ENCODE results near the gene PXMP2. TPM values are rescaled to one million over a fixed set of nuclear protein-coding genes. Genes with fewer than 3 reads are reported as not detected.

PXMP2 gene
- total RNA-seq, 1 donor from 2014 or later: 9.8 TPM

GRCh38 chr12:132640936-132641335 lies 46.5 kb upstream of the PXMP2 start:
- no peaks in the 10 kb centered on the region for H3K36me3 Mint-ChIP-seq (ENCODE audit: unreplicated experiment)
- H3K9me3 Mint-ChIP-seq (ENCODE audit: unreplicated experiment): peaks cover 4% of the 10 kb centered on the region
- TF ChIP-seq CTCF (IDR thresholded peaks at IDR 0.05; ENCODE audit: partially characterized antibody, unreplicated experiment): no peak
- H3K27me3 Mint-ChIP-seq (ENCODE audit: unreplicated experiment): peaks cover 3% of the 10 kb centered on the region
- H3K4me1 Mint-ChIP-seq (ENCODE audit: low read depth, unreplicated experiment): no peaks in the 10 kb centered on the region
- no peak for DNase-seq
- H3K27ac Mint-ChIP-seq (ENCODE audit: unreplicated experiment): no peak overlapping the region
- no peak overlapping the region for H3K4me3 Mint-ChIP-seq (ENCODE audit: unreplicated experiment)

- H3K27ac Mint-ChIP-seq (ENCODE audit: unreplicated experiment): no peak overlapping the region
Observed at GRCh38 chr12:132641811-132642650, 45.4 kb upstream of the PXMP2 start.

DNA sequence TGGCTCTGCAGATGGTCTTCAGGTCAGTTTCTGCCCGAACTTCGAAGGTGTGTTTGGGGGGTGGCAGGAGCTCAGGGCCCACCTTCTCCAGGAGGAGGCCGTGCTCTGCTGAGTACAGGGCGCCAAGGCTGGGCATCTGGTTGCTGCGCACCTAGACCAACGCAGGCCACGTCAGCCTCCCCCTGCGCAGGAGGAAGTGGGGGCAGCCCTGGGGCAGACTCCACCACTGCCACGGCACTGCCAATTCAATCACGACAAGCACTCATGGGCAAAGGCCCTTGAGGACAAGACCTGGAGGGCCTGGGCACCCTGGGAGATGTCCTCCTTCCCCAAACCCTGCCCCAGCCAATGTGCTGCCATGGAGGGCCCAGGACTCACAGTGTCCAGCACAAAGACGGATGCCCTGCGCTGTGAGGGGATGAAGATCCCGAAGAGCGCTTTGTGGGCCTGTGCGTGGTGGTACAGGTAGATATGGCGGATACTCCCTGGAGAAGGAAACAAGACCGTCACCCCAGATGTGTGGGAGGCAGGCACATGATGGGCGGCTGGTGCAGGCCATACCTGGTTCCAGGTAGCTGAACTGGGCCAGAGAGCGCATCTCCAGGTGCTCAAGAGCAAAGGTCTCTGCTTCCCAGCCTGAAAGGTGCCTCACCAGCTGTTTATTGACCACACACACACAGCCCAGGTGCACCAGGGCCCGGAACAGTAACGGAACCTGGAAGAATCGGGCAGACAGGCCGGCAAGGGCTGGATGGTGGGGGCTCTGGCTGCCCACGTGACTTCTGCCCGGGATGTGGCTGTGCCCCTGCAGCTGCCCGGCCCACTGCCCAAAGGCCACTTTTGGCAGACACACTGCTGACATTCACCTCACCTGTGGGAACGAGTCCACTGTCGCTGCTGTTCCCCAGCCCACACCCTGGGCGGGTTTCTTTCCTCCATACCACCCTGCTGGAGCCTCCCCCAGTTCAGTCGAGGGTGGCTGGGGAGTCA lies 44.2 kb upstream of the PXMP2 start:
- Mint-ChIP-seq H3K27ac (ENCODE audit: unreplicated experiment) (no peak overlapping the region), H3K9me3 (ENCODE audit: unreplicated experiment) (peaks cover 2% of the 10 kb centered on the region), H3K27me3 (ENCODE audit: unreplicated experiment) (peaks cover 2% of the 10 kb centered on the region), H3K4me1 (ENCODE audit: low read depth, unreplicated experiment) (no peaks in the 10 kb centered on the region), H3K36me3 (ENCODE audit: unreplicated experiment) (no peaks in the 10 kb centered on the region), H3K4me3 (ENCODE audit: unreplicated experiment) (no peak overlapping the region)
- no peak for TF ChIP-seq CTCF (IDR thresholded peaks at IDR 0.05; ENCODE audit: partially characterized antibody, unreplicated experiment)
- DNase-seq: no peak

More at GRCh38 chr12:132641811-132642650, 45.4 kb upstream of the PXMP2 start:
- peaks cover 2% of the 10 kb centered on the region for H3K27me3 Mint-ChIP-seq (ENCODE audit: unreplicated experiment)
- DNase-seq: no peak
- TF ChIP-seq CTCF (IDR thresholded peaks at IDR 0.05; ENCODE audit: partially characterized antibody, unreplicated experiment): no peak
- H3K9me3 Mint-ChIP-seq (ENCODE audit: unreplicated experiment): peaks cover 4% of the 10 kb centered on the region
- no peak overlapping the region for H3K4me3 Mint-ChIP-seq (ENCODE audit: unreplicated experiment)
- H3K36me3 Mint-ChIP-seq (ENCODE audit: unreplicated experiment): no peaks in the 10 kb centered on the region
- no peaks in the 10 kb centered on the region for H3K4me1 Mint-ChIP-seq (ENCODE audit: low read depth, unreplicated experiment)

- no peak for TF ChIP-seq CTCF (IDR thresholded peaks at IDR 0.05; ENCODE audit: partially characterized antibody, unreplicated experiment)
Observed at GRCh38 chr12:132646850-132647249, 40.5 kb upstream of the PXMP2 start.

More at GRCh38 chr12:132646850-132647249, 40.5 kb upstream of the PXMP2 start:
- no peak for DNase-seq
- H3K9me3 Mint-ChIP-seq (ENCODE audit: unreplicated experiment): no peaks in the 10 kb centered on the region
- no peak overlapping the region for H3K4me3 Mint-ChIP-seq (ENCODE audit: unreplicated experiment)
- peaks cover 2% of the 10 kb centered on the region for H3K27me3 Mint-ChIP-seq (ENCODE audit: unreplicated experiment)
- H3K4me1 Mint-ChIP-seq (ENCODE audit: low read depth, unreplicated experiment): no peaks in the 10 kb centered on the region
- H3K36me3 Mint-ChIP-seq (ENCODE audit: unreplicated experiment): no peaks in the 10 kb centered on the region
- H3K27ac Mint-ChIP-seq (ENCODE audit: unreplicated experiment): no peak overlapping the region
